GM12891 (cell line): ENCODE results near the gene RNF213.

Source experiments
- DNase-seq: peaks from one replicate; pipeline ENCODE4 v3.0.0; 2011; ENCODE audit warnings: low spot score; ENCODE audit not compliant: insufficient read length
- FAIRE-seq: peaks from 2 replicates; lab custom pipeline; 2011; peaks lifted over from hg19 to GRCh38; lab: Jason Lieb, UNC
- PAX5 ChIP-seq: IDR thresholded peaks from 2 replicates; pipeline ENCODE4 v1.6.1; 2011; ENCODE audit warnings: low read length, moderate library complexity, mild to moderate bottlenecking; ENCODE audit not compliant: insufficient read depth, severe bottlenecking
- POLR2A ChIP-seq: IDR thresholded peaks from 2 replicates; pipeline ENCODE4 v1.6.1; 2011; ENCODE audit warnings: low read depth, low read length, control low read depth
- POLR2AphosphoS5 ChIP-seq: IDR thresholded peaks from 2 replicates; pipeline ENCODE4 v1.6.1; 2011; ENCODE audit warnings: low read depth, low read length, control low read depth
- POU2F2 ChIP-seq: IDR thresholded peaks from 2 replicates; pipeline ENCODE4 v1.6.1; 2011; ENCODE audit warnings: low read depth, mild to moderate bottlenecking, control low read depth, low read length, moderate library complexity
- SPI1 ChIP-seq: IDR thresholded peaks from 2 replicates; pipeline ENCODE4 v1.6.1; 2011; ENCODE audit warnings: low read depth, low read length, control low read depth
- TAF1 ChIP-seq: IDR thresholded peaks from 2 replicates; pipeline ENCODE4 v1.6.1; 2011; ENCODE audit warnings: low read depth, low read length, control low read depth

RNF213 gene

DNA sequence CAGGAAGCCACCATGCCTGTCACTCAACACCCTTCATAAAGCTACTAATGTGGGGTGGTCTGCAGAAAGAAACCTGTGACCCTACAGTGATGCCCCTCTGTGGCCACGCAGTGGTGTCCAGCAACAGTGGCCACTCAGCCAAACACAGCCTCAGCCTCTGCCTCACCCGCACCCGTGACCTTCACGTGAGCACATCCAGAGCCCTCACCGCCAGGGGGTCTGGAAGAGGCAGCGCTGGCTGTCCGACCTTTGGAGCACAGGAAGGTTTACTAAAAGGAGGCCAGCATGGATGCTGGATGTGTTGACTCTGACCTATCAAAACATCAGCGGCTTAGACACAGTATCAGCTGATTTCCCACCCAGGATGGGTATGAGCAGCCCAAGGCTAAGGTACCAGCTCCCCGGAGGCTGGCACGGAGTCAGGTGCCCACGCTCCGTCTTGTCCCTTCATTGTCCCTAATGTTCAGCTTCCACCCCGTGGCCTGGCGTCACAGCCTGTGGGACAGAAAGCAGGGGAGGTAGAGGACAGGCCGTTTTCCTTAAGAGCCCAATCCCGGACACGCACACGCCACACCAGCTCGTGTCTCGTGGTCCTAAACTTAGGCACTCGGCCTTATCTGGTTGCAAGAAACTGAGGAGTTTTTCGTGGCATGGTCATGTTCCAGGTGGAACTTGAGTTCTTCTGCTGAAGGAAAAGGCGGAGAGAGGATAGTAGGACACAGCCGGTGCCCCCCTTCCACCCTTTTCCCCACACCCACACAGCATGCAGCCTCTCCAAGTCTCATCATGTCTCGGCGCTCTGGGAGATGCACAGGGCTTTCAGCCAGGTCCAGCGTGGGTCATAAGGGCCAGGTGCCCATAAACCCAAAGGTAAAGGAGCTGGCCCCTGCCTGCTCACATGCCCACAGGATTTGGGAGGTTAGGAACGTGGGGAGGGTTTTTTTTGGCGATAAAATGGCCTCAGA, 104.6 kb downstream of the RNF213 start:
- no peak for TF ChIP-seq SPI1
- TF ChIP-seq TAF1: no peak
- no peak for TF ChIP-seq PAX5
- no peak for TF ChIP-seq POLR2A
- TF ChIP-seq POU2F2: no peak
- TF ChIP-seq POLR2AphosphoS5: no peak
- DNase-seq (no peak), FAIRE-seq (no peak)

DNA sequence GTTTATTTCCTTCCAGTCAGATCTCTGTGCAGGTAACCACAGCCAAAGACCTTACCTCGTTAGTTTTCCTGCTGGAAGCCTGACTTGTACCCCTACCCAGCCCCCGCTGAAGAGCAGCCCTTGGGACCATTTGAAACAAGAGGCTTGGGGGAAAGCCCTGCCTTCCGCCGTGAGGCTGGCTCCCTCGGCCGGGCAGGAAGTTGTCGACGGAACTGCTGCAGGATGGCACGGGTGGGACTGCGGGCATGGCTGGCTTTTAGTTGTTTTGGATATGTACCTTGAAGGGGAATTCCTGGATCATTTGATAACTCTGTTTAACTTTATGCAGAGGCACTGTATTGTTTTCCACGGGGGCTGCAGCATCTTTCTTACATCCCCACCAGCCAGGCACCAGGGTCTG, 105.3 kb downstream of the RNF213 start:
- TF ChIP-seq POLR2AphosphoS5 (no peak), TAF1 (no peak), POU2F2 (no peak), POLR2A (no peak), SPI1 (no peak)
- no peak for FAIRE-seq
- no peak for DNase-seq

DNA sequence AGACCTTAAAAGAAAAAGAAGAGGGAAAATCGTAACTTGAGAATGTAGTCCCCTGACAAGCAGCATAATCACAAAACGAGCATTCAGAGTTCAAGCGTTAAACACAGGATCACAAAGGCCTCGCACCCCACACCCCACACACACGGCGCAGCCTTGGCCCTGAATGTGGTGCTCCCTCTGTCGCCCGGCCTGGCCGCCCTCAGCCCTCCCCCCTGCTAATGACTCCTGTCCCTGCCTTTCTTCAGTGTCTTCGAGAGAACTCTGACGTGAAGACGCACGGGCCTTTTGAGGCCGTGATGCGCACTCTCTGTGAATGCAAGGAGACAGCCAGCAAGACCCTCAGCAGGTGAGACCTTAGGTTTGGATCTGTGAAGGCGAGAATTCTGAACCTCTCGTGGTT, 106.9 kb downstream of the RNF213 start:
- TF ChIP-seq SPI1 (no peak), TAF1 (no peak), PAX5 (no peak), POLR2AphosphoS5 (no peak), POU2F2 (no peak), POLR2A (no peak)
- no peak for FAIRE-seq
- no peak for DNase-seq

DNA sequence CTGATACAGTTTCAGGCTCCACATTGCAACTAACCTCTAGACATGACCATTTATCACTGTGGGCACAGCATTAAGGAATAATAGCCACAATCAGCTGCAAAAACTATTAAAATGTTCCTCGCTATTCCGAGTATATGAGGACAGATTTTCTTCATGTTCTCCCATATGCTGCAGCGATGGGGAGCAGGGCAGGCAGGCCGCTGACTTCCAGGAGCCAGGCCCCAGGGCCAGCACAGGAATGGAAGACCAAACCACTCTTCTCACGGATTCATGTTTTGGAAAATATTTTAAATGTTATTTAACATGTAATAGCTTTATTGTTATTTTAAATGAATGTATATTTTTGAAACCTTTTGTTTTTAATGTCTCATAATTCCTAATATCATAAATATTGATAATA, 110.5 kb downstream of the RNF213 start:
- TF ChIP-seq POU2F2 (no peak), TAF1 (no peak), PAX5 (no peak), POLR2A (no peak), SPI1 (no peak), POLR2AphosphoS5 (no peak)
- no peak for DNase-seq
- no peak for FAIRE-seq

DNA sequence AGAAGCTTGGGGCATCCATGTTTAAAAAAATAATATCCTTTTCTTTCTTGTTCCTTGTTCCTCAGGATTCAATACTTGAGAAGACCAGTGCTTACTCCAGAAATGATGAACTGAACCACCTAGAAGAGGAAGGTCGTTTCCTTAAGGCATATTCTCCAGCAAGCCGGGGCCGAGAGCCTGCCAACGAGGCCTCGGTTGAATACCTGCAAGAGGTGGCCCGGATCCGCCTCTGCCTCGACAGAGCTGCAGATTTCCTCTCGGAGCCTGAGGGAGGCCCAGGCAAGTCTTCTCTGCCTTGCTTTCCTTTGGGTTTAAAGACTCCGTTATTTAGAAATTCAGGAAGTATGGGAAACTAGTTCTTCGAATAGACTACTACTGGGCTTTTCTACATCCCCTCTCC, 111.8 kb downstream of the RNF213 start:
- FAIRE-seq (no peak), DNase-seq (no peak)
- no peak for TF ChIP-seq PAX5
- no peak for TF ChIP-seq POU2F2
- no peak for TF ChIP-seq POLR2A
- no peak for TF ChIP-seq POLR2AphosphoS5
- no peak for TF ChIP-seq TAF1
- no peak for TF ChIP-seq SPI1

DNA sequence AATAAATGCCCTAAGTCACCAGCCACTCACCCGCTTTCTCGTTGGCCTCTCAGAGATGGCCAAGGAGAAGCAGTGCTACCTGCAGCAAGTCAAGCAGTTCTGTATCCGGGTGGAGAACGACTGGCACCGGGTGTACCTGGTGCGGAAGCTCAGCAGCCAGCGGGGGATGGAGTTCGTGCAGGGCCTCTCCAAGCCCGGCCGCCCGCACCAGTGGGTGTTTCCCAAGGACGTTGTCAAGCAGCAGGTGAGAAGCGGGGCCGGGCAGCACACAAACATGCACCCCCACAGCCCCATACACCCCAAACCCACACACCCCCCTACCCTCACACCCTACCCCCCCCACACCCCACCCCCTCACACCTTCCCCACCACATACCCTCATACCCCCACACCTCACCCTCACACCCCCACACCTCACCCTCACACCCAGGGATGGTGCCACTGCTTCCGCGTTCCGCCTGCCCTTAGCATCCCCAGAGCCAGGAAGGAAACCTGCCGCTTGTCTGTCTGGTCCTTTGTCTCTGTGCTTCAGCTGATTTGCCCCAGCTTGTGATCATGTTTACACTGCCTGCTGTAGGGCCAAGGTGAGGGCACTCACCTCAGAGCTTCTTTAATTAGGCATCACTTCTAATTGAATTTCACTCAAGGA, 112.4 kb downstream of the RNF213 start:
- TF ChIP-seq TAF1: no peak
- TF ChIP-seq SPI1: no peak
- no peak for TF ChIP-seq POU2F2
- TF ChIP-seq PAX5: no peak
- FAIRE-seq (no peak), DNase-seq (no peak)

DNA sequence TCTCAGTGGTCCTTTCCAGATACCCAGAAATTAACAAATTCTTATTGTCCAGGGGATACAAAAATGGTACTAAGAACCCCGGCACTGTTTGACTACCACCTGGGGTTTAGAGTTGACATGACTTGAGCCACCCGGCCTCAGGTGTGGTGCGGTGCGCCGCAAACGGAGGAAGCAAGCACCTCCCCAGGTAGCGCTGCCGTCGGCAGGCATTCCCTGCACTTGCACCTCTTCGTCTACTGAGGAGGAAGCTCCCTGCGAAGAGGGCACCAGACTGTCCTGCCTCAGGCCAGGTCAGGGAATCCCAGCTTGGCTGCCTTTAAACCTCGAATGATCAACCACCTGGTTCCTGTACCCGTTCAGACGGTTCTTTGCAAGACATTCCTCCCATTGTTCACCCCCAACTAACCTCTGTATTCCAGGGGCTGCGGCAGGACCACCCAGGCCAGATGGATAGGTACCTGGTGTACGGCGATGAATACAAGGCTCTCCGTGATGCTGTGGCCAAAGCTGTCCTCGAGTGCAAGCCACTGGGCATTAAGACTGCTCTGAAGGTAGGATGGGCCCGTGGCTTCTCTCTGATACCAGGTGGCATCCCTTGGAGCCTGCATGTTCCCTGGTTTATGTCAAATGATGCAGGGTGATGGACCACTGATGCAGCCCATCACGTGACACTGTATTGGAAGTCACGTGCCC, 113.5 kb downstream of the RNF213 start:
- FAIRE-seq (no peak), DNase-seq (no peak)
- TF ChIP-seq POU2F2: no peak
- no peak for TF ChIP-seq POLR2A
- TF ChIP-seq POLR2AphosphoS5: no peak
- TF ChIP-seq PAX5: no peak
- TF ChIP-seq TAF1: no peak
- TF ChIP-seq SPI1: no peak

DNA sequence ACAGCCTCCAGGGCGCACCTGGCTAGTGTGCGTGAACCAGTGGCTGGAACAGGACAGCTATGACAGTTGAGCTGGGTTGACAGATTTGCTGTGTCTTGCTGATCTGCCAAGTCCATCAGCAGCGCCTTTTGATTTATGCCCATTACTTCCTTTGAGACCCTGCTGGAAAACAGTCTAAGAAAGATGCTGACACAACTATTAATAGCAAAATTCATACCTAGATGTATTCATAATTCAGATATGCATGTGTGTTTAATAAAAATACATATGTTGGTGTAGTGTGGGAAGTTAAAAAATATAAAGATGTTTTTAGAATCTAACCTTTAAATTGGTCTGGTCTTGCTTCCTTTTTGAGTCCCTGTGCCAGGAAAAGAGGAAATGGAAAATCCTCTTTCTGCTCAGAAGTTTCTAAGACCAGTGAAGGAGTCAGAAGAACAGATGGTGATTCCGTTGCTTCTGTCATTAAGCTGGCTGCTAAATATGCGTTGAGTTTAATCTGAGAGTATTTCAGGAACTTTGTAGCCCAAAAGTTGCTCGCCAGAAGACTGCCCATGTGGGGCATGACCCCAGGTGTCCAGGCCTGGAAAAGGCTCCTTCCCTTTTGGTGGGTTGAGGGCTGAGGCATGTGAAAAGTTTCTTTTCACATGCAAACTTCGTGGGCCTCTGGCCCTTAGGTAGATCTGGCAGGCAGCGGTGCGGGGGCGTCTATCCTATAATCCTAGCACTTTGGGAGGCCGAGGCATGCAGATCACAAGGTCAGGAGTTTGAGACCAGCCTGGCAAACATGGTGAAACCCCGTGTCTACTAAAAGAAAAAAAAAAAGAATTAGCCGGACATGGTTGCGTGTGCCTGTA, 114.3 kb downstream of the RNF213 start:
- no peak for TF ChIP-seq POLR2A
- no peak for TF ChIP-seq SPI1
- TF ChIP-seq POU2F2: no peak
- TF ChIP-seq TAF1: no peak
- no peak for TF ChIP-seq POLR2AphosphoS5
- no peak for TF ChIP-seq PAX5
- DNase-seq: no peak
- no peak for FAIRE-seq
